Glutamatergic neuron (in vitro differentiated cells): ENCODE data around the gene GNAI3. TPM values are rescaled to one million over a fixed set of nuclear protein-coding genes. Genes with fewer than 3 reads are reported as not detected.

Experiments used
- DNase-seq: peaks from one replicate; pipeline ENCODE4 v3.0.0; 2022
- H3K27ac Mint-ChIP-seq: one replicate; pipeline ENCODE4 v1.8.0; 2020; ENCODE audit warnings: mild to moderate bottlenecking, mixed read lengths, inconsistent platforms; ENCODE audit not compliant: unreplicated experiment
- H3K27me3 Mint-ChIP-seq: one replicate; pipeline ENCODE4 v1.8.0; 2020; ENCODE audit warnings: mild to moderate bottlenecking, moderate library complexity, mixed read lengths, inconsistent platforms; ENCODE audit not compliant: unreplicated experiment
- H3K36me3 Mint-ChIP-seq: one replicate; pipeline ENCODE4 v1.8.0; 2020; ENCODE audit warnings: mild to moderate bottlenecking, mixed read lengths, inconsistent platforms; ENCODE audit not compliant: unreplicated experiment
- H3K4me1 Mint-ChIP-seq: one replicate; pipeline ENCODE4 v1.8.0; 2020; ENCODE audit warnings: mild to moderate bottlenecking, low read depth, mixed read lengths, inconsistent platforms; ENCODE audit not compliant: unreplicated experiment
- H3K4me3 Mint-ChIP-seq: one replicate; pipeline ENCODE4 v1.8.0; 2020; ENCODE audit warnings: mild to moderate bottlenecking, mixed read lengths, inconsistent platforms; ENCODE audit not compliant: unreplicated experiment
- H3K9me3 Mint-ChIP-seq: one replicate; pipeline ENCODE4 v1.8.0; 2020; ENCODE audit warnings: mild to moderate bottlenecking, moderate library complexity, mixed read lengths, inconsistent platforms; ENCODE audit not compliant: unreplicated experiment
- total RNA-seq: library from RNA; stranded (reverse); fragmentation: NEBNext Ultra II Directional; extraction: Animal tissue kit (Norgen Biotek cat#: 25700); gene quantifications from one replicate; pipeline ENCODE4 v1.2.1, GENCODE V29; 2021; ENCODE audit not compliant: unreplicated experiment
- TF ChIP-seq, protein P1 (sequence below): fragments of 200-600 bp; sonication (generic); IDR thresholded peaks from one replicate; pipeline ENCODE4 v1.5.0; 2021; ENCODE audit not compliant: partially characterized antibody, unreplicated experiment

GNAI3 gene
- total RNA-seq, 1 donor from 2014 or later = 13.8 TPM

DNA sequence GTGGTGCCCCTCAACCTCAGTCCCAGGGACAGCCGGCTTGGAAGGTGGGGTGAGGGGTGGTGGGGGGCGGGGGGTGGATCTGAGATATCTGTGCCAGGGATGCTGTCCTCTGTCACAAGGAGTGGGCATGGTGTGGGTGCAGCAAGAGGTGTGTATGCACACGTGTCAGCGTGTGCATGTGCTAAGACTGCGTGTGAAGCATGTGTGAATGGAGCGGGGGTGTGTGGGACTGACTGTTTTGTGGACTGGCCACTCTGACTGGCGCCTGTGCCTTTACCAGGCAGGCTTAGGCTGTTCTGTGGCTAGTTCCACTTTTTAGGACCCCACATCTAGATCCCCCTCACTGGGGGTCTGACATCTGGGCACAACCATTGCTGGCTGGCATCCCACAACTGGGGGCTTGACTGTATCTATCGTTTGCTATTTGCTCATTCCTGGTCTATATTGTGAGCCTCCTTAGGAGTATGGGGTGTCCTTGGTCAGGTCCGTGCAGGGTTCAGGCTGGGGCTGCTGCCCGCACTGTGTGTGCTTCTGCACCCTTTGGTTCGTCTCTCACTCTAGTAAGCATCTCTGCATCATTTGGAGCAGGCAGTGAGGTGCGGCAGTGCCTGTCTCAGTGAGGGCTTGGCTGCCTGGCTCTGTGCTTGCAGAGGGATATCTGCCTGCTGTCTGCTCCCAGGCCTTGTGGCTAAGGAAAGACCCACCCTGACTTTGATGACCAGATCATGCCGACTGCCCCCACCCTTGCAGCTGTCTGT is 73.1 kb downstream of the GNAI3 start:
- peak overlapping the region; percentile 98 for H3K4me3 Mint-ChIP-seq
- TF ChIP-seq, protein P1, sequence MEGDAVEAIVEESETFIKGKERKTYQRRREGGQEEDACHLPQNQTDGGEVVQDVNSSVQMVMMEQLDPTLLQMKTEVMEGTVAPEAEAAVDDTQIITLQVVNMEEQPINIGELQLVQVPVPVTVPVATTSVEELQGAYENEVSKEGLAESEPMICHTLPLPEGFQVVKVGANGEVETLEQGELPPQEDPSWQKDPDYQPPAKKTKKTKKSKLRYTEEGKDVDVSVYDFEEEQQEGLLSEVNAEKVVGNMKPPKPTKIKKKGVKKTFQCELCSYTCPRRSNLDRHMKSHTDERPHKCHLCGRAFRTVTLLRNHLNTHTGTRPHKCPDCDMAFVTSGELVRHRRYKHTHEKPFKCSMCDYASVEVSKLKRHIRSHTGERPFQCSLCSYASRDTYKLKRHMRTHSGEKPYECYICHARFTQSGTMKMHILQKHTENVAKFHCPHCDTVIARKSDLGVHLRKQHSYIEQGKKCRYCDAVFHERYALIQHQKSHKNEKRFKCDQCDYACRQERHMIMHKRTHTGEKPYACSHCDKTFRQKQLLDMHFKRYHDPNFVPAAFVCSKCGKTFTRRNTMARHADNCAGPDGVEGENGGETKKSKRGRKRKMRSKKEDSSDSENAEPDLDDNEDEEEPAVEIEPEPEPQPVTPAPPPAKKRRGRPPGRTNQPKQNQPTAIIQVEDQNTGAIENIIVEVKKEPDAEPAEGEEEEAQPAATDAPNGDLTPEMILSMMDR = no peak
- no peaks in the 10 kb centered on the region for H3K36me3 Mint-ChIP-seq
- peaks cover 11% of the 10 kb centered on the region for H3K27me3 Mint-ChIP-seq
- H3K27ac Mint-ChIP-seq = peak overlapping the region; percentile 64
- peaks cover 3% of the 10 kb centered on the region for H3K9me3 Mint-ChIP-seq
- DNase-seq = no peak
- H3K4me1 Mint-ChIP-seq = peaks cover 19% of the 10 kb centered on the region

DNA sequence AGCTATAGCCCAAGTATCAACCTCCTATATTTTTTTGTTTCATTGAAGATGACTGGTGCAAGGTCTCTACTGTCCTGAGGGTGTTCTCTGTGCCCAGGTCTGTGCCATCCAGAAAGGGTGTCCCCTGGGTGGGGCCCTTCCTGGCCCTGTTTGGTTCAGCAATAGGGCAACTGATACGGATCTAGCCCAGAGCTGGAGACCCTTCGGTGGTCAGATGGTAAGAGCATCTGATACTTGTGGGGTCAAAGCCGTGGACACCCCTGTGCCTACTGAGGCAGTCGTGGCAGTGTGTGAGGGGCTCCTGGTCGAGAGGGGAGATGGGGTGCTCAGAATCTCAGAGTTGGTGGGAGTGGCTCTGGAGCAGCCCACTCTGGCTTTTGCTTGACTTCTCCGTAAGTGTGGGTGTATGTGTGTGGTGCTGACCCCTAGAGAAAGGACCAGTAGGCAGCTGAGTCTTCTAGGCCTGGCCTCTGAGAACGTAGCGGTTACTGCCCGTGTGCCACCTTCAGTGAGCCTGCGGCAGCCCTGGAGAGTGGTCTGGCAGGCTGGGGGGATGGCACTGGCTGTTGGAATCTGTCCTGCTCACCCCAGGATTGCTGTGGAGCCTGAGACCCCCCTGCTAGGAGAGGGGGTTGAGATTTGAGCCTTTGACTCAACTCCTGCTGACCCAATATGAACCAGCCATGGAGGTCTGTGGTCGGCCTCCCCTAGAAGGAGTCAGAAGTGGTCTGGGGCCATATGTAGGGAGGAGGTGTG is 73.9 kb downstream of the GNAI3 start:
- no peaks in the 10 kb centered on the region for H3K36me3 Mint-ChIP-seq
- peak overlapping the region; percentile 98 for H3K4me3 Mint-ChIP-seq
- TF ChIP-seq, protein P1 = no peak
- DNase-seq = no peak
- peaks cover 19% of the 10 kb centered on the region for H3K4me1 Mint-ChIP-seq
- H3K27ac Mint-ChIP-seq = peak overlapping the region; percentile 64
- H3K9me3 Mint-ChIP-seq = peaks cover 3% of the 10 kb centered on the region
- peaks cover 9% of the 10 kb centered on the region for H3K27me3 Mint-ChIP-seq

DNA sequence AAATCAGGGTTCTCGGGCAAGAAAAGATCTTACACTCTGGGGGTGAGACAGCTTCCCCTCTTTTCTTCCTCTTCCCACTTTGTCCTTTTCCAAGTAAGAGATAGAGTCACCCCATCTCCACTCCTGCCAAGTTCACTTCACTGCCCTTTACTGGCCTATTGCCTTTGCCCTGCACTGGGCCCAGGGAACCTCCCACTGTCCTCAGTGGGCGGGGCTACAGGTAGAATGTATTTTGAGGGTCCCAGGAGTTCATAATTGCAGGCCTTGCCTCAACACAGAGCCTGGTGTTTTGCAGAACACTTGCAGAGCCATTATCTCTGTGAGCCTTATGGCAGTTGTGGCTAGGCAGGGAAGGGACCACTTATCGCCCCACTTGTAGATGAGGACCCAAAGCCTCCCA is 74.5 kb downstream of the GNAI3 start:
- Mint-ChIP-seq H3K27ac (peak overlapping the region; percentile 38), H3K27me3 (peaks cover 9% of the 10 kb centered on the region)

DNA sequence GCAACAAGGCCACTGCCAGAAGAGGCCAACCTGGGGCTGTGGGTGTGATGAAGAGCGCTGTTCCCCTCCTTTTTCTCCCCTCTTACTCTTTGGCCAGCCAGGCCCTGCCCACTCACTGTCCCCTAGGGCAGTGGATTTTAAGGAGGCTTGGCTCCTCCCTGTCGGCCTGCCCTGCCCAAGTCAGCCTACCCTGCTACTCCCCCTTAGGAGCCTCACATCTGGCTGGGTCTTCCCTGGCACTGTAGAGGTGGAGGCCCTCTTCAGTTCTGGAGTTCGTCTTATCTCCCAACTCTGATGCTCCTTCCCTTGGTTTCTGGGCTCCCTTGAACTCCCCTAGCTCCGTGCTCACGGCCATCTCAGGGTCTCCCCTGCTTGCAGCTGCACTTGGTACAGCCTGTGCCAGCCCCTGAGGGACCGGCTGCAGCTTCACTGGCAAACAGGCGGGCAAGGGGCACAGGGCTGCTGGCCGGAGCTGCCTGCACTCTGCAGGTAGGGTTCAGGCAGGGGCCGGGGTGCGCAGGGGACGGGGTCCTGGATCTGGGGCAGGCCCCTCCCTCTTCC is 75.3 kb downstream of the GNAI3 start:
- no peak overlapping the region for H3K4me3 Mint-ChIP-seq
- peaks cover 4% of the 10 kb centered on the region for H3K9me3 Mint-ChIP-seq
- H3K27me3 Mint-ChIP-seq = peaks cover 7% of the 10 kb centered on the region
- DNase-seq = no peak
- TF ChIP-seq, protein P1 = no peak
- no peak overlapping the region for H3K27ac Mint-ChIP-seq
- H3K36me3 Mint-ChIP-seq = no peaks in the 10 kb centered on the region
- peaks cover 19% of the 10 kb centered on the region for H3K4me1 Mint-ChIP-seq

More for the DNA sequence above, 74.5 kb downstream of the GNAI3 start:
- H3K9me3 Mint-ChIP-seq = peaks cover 5% of the 10 kb centered on the region
- no peaks in the 10 kb centered on the region for H3K36me3 Mint-ChIP-seq
- no peak overlapping the region for H3K4me3 Mint-ChIP-seq
- H3K4me1 Mint-ChIP-seq = peaks cover 19% of the 10 kb centered on the region
- DNase-seq = no peak
- TF ChIP-seq, protein P1 = no peak
